DMS114 treated with DMSO at 0.1 percent for 48 hours (cell line): ENCODE measurements around the gene SENP3.
"Not testable (repeated sequence)": the region's sequence is repeated elsewhere in the genome, so short reads cannot be mapped to it uniquely, and the experiment has no call there.

Experiments used
- DNase-seq: peaks from one replicate; lab custom pipeline; 2025; ENCODE audit not compliant: unreplicated experiment; lab: John Stamatoyannopoulos, UW

The SENP3 gene

DNA sequence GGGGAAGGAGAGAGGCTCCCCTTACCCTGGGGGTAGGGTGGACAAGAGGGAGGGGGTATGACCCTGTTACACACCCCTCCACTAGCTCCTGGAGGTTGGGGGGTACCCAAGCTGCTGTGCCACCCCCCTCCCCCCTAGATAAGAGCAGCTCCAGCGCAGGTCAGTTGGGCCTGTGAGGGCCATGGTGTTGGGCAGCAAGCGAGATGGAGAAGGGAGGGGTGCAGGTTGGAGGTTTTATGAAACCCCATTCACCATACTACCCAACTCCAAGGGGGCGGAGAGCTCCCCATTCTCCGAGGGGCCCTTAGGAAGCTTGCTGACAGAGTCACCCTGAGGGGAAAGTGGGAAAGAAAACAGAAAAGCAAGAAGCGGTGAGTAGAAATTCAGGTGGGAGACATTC lies 29.9 kb downstream of the SENP3 start:
- no peak for DNase-seq

DNA sequence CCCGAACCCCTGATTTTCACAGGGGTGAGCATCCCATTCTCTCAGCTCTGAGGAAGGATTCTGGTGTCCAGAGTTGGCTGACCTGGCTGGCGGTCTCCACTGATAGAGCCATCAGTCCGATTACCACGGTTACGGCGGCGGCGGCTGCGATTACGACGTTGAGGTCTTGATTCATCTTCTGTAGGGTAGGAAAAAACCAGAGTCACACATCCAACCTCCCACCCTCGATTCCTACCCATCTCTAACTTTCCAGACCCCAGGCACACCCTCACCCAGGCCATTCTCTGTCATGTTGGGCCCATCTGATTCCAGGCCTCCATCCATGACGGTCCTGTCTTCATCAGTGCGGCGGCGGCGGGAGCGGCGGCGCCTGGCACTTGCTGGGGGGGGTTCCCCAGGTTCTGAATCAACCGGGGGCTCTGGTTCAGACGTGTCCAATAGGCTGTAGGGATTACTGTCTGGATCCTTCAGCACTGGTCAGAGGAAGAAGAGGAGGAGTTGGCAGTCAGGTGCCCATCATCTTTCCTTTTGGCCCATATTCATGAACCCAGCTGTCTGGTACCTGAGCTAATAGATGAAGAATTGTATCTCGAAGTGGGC lies 30.8 kb downstream of the SENP3 start:
- no peak for DNase-seq

DNA sequence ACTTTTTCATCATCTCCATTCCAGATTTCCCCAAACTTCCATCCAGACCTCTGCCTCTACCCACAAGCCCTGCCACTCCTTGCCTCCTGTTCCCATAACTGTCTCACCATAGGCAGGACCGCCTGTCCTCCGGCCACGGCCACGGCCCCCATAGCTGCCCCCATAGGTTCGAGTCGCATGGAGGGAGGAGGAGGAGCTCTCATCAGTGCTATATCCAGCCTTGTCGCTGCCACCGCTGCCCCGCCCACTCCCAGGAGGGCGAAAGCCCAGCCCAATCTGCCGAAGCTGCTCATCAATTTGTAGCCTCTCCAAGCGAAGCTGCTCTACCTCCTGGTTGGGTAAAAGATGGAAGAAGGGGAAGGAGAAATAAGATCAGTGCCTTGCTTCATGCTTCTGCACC lies 31.6 kb downstream of the SENP3 start:
- no peak for DNase-seq

DNA sequence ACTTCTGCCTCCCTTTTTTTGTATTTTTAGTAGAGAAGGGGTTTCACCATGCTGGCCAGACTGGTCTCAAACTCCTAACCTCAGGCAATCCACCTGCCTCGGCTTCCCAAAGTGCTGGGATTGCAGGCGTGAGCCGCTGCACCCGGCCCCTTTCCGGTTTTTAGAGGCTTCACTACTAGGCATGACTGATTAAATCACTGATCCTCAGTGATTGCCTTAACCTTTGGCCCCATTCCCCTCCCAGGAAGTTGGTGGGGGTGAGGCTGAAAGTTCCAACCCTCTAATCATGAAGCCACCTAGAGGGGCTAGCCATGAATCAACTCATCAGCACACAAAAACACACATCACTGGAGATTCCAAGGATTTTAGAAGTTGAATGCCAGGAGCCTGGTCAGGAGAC lies 35.8 kb downstream of the SENP3 start:
- not testable (repeated sequence) for DNase-seq

DNA sequence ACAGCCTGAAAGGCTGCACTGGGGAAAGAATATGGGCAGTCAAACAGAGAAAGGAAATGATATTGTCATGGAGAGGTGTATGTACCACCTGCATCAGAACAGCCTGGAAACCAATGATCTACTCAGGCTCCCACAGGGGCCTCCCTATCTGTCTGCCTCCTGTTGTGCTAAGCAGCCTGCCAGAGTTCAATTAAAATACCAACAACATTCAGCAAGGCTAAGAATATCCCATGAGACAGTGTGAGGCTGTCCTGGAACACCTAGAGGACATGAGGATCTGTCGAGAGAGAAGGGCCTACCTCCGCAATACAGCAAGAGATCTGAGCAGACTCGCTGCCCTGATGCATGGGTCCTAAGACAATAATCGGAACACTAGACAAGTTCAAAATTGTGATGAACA lies 44.6 kb downstream of the SENP3 start:
- no peak for DNase-seq

DNA sequence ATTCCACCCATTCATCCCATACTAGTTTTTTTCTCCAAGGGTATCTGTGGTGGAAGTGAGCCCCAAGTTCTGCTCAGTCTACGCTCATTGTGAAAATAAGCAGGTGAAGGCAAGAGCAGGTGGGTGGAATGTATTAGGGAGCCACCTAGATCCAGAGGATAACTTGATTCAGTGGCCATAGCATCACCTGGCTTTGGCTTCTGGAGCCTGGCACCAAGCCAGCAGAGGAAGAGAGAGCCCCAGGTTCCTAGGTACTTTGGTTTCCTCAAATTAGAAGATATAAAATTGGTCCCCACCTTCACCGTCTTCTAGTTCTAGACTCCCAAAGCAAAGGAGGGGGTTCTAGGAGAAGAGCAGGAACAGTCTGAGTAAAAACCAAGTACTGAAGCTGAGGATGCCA lies 48.9 kb downstream of the SENP3 start:
- no peak for DNase-seq

DNA sequence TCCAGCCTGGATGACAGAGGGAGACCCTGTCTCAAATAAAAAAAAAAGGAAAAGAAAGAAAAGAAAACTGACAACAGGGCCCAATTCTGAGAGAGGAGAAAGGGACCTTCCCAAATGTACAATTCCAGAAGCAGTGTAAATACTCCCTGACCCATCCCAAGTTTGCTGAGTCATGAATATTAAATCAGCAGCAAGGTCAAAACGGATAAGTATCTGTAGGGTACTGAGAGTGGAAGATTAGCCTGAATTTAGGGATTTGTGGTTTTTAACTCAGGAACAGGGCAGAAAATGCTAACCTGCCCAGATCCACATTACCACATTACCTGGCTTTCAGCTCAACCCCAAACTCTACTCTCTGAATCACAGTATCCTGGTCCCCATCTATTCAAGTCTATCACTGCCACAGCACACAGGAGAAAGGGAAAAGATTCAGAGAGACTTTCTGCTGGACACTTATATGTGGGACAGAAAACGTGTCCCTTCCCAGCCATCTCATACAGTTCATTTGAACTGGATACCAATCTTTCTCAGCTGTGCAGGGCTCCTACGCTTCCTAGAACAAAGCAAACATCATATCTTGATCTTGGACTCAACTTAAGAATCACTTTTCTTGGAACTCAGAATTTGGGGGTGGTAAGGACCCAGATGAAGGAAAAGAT lies 50.0 kb downstream of the SENP3 start:
- DNase-seq: no peak

DNA sequence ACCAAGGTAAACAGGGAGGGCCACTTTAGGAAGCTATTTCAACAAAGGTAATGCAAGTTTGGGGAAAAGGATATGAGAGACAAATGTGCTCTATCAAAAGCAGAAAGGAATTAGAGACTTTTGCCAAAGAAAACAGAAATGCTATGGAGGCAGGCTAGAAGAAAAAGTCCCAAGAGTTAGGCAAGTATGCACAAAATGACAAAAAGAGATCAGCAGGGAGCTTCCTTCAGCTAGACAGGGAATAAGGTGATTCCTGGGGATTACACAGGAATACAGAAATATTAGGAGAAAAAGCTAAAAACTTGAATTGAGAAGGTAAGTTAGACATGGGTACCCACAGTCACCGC lies 50.5 kb downstream of the SENP3 start:
- DNase-seq: no peak

DNA sequence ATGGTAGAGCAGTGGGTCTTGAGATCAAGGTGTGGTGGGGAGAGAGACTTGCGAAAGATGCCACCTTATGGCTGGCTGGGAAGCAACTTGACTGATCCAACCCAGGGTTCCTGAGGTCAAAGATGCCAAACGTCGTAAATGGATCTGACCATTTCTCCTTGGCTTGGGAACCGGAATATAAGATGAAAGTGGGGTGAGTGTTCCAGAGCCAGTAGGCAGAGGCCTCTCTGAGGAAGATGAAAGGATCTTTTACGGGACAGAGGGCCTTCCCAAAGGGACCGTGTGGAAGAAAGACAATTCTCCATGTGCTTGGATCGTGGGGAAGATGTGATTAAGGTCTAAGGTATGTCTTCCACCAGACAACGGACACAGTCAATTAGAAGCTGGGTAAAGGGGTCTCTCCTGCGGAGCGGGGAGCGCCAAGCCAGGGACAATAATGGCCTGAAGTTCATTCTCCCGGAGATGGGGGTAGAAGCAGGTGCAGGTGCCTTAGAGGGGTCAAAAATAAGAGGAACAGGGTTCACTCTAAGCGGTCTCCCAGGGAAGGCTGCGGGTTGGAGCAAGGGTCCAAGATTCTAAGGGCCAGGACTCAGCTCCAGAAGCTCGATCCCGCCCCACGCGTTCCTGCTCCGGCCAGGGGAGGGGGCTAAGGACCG lies 52.2 kb downstream of the SENP3 start:
- DNase-seq: no peak

DNA sequence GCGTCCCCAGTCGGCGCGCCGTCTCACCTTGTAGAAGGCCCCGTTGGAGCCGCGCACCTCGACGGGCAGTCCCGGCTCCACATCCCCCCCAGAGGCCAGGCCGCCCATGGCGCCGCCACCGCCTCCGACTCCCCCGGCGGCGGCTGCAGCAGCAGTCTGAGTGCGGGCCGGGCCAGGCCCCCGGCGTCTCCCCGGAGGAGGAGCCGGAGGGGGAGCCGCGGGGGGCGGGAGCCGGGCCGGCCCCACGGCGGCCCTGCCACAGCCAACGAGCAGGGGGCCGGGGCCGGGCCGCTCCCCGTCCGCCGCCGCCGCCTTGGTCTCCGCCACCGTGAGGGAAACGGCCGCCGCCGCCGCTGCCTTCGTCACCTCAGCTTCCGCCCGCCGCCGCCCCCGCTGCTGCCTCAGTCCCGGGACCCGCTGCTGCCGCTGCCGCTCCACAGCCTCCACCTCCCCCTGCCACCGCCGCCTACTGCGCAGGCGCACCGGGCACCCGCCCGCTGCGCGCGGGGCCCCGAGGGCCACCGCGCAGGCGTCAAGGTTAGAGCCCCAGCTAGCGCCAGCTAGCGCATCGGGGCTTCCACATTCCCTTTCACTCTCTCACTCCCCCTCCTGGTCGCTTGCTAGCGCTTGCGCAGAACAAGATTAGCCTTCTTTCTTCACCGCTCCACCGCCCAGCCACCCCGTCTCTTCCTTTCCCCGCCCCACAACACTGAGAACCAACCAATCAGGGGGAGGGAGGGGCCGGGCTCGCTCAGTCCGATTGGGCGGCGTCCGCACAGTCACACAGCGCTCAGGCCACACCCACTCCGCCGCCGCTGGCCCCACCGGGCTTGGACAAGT lies 52.9 kb downstream of the SENP3 start, which contains the start of gene FXR2:
TSS of gene FXR2 (minus strand) at position 473 of the 840 bp plus-strand sequence. CDS start at position 108, 365 bp downstream.
- peak; percentile 99 for DNase-seq

DNA sequence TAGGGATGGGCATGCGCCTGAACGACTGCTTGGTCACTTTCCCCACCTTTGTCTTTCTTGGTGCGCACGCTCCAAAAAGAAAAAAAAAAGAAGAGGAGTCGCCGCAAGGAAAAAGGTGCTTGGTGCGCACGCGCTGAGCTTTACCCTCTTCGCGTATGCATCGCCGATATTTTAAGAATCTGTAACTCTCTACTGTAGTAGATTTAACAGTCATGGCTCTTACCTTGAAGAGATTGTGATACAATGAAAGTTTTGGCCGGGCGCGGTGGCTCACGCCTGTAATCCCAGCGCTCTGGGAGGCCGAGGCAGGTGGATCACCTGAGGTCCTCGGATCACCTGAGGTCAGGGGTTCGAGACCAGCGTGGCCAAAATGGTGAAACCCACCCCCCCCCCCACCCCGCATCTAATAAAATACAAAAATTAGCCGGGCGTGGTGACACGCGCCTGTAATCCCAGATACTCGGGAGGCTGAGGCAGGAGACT lies 53.6 kb downstream of the SENP3 start:
- DNase-seq: no peak

DNA sequence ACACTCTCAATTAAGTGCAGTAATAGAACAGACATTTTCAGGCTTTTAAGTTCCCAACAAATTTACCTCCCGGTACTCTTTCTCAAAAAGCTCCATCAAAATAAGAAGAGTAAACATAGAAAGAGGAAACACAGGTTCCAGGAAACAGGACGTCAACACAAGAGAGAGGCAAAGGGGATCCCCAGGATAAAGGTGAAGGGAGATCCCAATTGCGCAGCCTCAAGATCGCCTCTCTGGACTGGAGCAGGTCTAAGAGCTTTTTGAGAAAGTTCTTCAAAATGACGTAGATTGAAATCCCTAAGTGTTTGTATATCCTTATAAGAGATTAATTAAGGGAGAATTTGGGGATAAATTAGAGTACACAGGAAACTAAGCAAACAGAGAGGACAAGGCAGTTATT lies 56.9 kb downstream of the SENP3 start:
- no peak for DNase-seq

DNA sequence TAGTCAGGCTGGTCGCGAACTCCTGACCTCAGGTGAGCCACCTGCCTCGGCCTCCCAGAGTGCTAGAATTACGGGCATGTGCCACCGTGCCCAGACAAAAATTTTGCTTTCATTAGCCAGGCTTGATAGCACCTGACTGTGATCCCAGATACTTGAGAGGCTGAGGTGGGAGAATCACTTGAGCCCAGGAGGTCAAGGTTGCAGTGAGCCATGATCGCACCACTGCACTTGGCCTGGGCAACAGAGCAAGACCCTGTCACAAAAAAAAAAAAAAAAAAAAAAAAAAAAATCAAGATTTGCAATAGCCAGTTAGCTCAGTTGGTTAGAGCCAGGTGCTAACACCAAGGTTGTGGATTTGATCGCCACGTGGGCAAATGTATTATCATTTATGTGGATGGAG lies 59.1 kb downstream of the SENP3 start:
- DNase-seq: no peak
